ENCODE data around the gene SPRING1. TPM values are rescaled to one million over a fixed set of nuclear protein-coding genes. Genes with fewer than 3 reads are reported as not detected.

The SPRING1 gene
- total and polyA plus RNA-seq, 5 donors, result 7.5 to 16.0 (median 9.7) TPM

DNA sequence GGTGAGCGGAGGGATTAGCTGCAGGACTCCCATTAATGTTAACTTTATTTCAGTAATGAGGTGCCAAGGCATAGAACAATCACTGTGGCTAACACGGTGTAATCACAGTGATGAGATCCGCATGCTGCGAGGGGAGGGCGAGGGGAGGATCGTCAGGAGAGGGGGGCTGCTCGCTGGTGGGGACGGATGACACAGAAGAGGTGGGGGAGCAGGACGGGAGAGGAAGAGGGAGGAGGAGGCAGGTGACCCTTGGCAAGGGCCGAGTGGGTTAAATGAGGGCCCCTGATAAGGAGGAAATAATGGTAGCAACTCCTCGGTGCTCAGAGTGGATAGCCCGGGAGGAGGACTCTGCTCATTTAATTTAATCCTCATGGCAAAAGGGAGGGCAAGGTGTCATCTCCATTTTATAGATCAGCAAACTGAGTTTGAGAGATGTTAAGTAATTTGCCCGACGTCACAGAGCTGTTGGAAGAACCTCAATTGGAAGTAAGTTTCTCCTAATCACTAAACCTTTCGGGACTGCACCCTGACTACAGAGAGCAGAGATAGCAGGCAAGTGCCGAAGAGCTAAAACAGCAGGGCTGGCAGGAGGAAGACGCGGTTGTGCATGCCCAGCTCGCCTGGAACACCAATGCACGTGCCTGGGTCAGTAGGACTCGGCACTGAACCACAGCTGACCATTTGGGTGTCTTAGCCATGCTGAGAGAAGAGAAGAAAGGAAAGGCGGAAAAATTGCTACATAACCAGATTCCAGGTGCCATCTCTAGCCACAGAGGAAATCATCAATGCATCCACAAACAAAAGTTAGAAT lies 43.0 kb downstream of the SPRING1 start:
- no peaks in the 10 kb centered on the region for H3K9me3 ChIP-seq (ENCODE audit: control insufficient read depth, low read length)
- H3K4me1 ChIP-seq (ENCODE audit: control insufficient read depth, insufficient read depth, low read length), result peaks cover 3% of the 10 kb centered on the region
- no peak for DNase-seq
- H3K4me3 ChIP-seq (ENCODE audit: low read length), result no peak overlapping the region
- H3K27me3 ChIP-seq (ENCODE audit: control insufficient read depth, insufficient read depth), result no peaks in the 10 kb centered on the region
- H3K27ac ChIP-seq (ENCODE audit: low read length), result no peak overlapping the region
- peak; percentile 23 to 50 for ATAC-seq
- 45% methylated on average over 22 of the region's 22 CpGs for WGBS
- intact Hi-C loops (cut with DNase I), result no loop called here

- Histone ChIP-seq H3K27ac (ENCODE audit: low read length) (no peak overlapping the region), H3K4me3 (ENCODE audit: low read length) (peak overlapping the region; percentile 50), H3K4me1 (ENCODE audit: control insufficient read depth, insufficient read depth, low read length) (peaks cover 3% of the 10 kb centered on the region), H3K9me3 (ENCODE audit: control insufficient read depth, low read length) (no peaks in the 10 kb centered on the region), H3K27me3 (ENCODE audit: control insufficient read depth, insufficient read depth) (no peaks in the 10 kb centered on the region)
- ATAC-seq, result peak in 1 of 2 donors; percentile 34
- DNase-seq, result peak in 1 of 3 donors; percentile 64
- intact Hi-C loops (cut with DNase I), result no loop called here
- 15% methylated on average over 34 of the region's 34 CpGs for WGBS
Observed at GRCh38 chr12:116693286-116694227, 44.3 kb downstream of the SPRING1 start.

DNA sequence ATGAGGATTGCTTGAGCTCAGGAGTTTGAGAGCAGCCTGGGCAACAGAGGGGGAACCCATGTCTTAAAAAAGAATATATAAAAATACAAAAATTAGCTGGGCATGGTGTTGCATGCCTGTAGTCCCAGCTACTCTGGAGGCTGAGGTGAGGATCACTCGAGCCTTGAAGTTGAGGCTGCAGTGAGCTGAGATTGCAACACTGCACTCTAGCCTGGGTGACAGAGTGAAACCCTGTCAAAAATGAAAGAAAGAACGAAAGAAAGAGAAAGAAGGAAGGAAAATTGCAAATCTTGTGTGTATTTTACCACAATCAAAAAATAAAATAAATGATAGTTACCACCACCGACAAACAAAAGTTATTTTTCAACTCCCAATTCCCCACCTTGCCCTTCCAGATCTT lies 45.3 kb downstream of the SPRING1 start:
- H3K27ac ChIP-seq (ENCODE audit: low read length), result no peak overlapping the region
- DNase-seq, result no peak
- 82% methylated on average over 3 of the region's 3 CpGs for WGBS
- H3K4me1 ChIP-seq (ENCODE audit: control insufficient read depth, insufficient read depth, low read length), result peaks cover 3% of the 10 kb centered on the region
- intact Hi-C loops (cut with DNase I), result no loop called here
- H3K4me3 ChIP-seq (ENCODE audit: low read length), result no peak overlapping the region
- H3K9me3 ChIP-seq (ENCODE audit: control insufficient read depth, low read length), result no peaks in the 10 kb centered on the region
- no peak for ATAC-seq
- no peaks in the 10 kb centered on the region for H3K27me3 ChIP-seq (ENCODE audit: control insufficient read depth, insufficient read depth)

DNA sequence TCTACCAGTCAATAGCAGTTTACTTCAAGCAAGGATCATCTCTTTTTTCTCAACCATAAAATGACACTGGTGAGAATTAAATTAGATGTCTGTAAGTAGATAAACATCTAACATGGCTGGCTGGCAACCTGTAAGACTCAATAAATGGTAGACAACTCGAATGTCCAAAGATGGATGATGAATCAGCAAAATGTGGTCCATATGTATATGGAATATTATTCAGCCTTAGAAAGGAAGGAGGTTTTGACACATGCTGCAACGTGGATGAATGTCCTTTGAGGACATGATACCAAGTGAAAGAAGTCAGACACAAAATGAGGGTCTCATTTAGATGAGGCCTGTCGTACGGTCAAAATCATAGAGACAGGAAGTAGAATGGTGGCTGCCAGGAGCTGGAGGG lies 46.2 kb downstream of the SPRING1 start:
- H3K4me3 ChIP-seq (ENCODE audit: low read length), result no peak overlapping the region
- 85% methylated on average over 4 of the region's 4 CpGs for WGBS
- intact Hi-C loops (cut with DNase I), result no loop called here

DNA sequence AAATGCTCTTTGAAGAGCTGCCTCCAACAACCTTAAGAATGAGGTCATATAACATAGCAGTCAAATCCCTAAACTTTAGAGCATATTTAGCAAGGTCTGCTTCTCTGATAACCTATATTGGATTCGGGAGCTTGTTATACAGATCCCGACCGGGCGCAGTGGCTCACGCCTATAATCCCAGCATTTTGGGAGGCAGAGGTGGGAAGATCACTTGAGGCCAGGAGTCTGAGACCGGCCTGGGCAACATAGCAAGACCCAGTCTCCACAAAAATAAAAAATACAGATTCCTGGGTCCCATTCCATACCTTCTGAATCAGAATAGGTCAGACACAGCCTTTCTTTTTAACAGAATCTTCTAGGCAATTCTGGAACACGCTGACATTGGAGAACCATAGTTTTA lies 46.7 kb downstream of the SPRING1 start:
- H3K27ac ChIP-seq (ENCODE audit: low read length), result no peak overlapping the region
- 97% methylated on average over 7 of the region's 7 CpGs for WGBS

More for the DNA sequence above, 46.2 kb downstream of the SPRING1 start:
- H3K27me3 ChIP-seq (ENCODE audit: control insufficient read depth, insufficient read depth), result no peaks in the 10 kb centered on the region
- no peaks in the 10 kb centered on the region for H3K4me1 ChIP-seq (ENCODE audit: control insufficient read depth, insufficient read depth, low read length)
- no peak for ATAC-seq
- H3K27ac ChIP-seq (ENCODE audit: low read length), result no peak overlapping the region
- DNase-seq, result no peak
- H3K9me3 ChIP-seq (ENCODE audit: control insufficient read depth, low read length), result no peaks in the 10 kb centered on the region

GRCh38 chr12:116689979-116690744 lies 47.7 kb downstream of the SPRING1 start:
- DNase-seq (no peak), ATAC-seq (no peak)
- H3K9me3 ChIP-seq (ENCODE audit: control insufficient read depth, low read length), result no peaks in the 10 kb centered on the region
- intact Hi-C loops (cut with DNase I), result no loop called here
- WGBS, result 68% methylated on average over 8 of the region's 8 CpGs
- H3K4me1 ChIP-seq (ENCODE audit: control insufficient read depth, insufficient read depth, low read length), result no peaks in the 10 kb centered on the region
- H3K27me3 ChIP-seq (ENCODE audit: control insufficient read depth, insufficient read depth), result no peaks in the 10 kb centered on the region
- no peak overlapping the region for H3K27ac ChIP-seq (ENCODE audit: low read length)
- no peak overlapping the region for H3K4me3 ChIP-seq (ENCODE audit: low read length)

More for the DNA sequence above, 46.7 kb downstream of the SPRING1 start:
- no peaks in the 10 kb centered on the region for H3K4me1 ChIP-seq (ENCODE audit: control insufficient read depth, insufficient read depth, low read length)
- ATAC-seq (no peak), DNase-seq (no peak)
- no peak overlapping the region for H3K4me3 ChIP-seq (ENCODE audit: low read length)
- no peaks in the 10 kb centered on the region for H3K27me3 ChIP-seq (ENCODE audit: control insufficient read depth, insufficient read depth)
- H3K9me3 ChIP-seq (ENCODE audit: control insufficient read depth, low read length), result no peaks in the 10 kb centered on the region
- intact Hi-C loops (cut with DNase I), result no loop called here

- H3K27me3 ChIP-seq (ENCODE audit: control insufficient read depth, insufficient read depth), result no peaks in the 10 kb centered on the region
- H3K4me3 ChIP-seq (ENCODE audit: low read length), result no peak overlapping the region
- H3K27ac ChIP-seq (ENCODE audit: low read length), result no peak overlapping the region
- H3K4me1 ChIP-seq (ENCODE audit: control insufficient read depth, insufficient read depth, low read length), result no peaks in the 10 kb centered on the region
- ATAC-seq (no peak), DNase-seq (no peak)
- intact Hi-C loops (cut with DNase I), result no loop called here
- H3K9me3 ChIP-seq (ENCODE audit: control insufficient read depth, low read length), result no peaks in the 10 kb centered on the region
- WGBS, result 80% methylated on average over 5 of the region's 5 CpGs
Observed at GRCh38 chr12:116689521-116689920, 48.3 kb downstream of the SPRING1 start.

Other genes starting within 250 kb of the SPRING1 start
- 1 to 10 TPM; 1.9 to 2.7 (median 2.2) TPM for gene MAP1LC3B2, start 178.7 kb downstream of the SPRING1 start, total RNA-seq
- gene MAP1LC3B2, start 178.7 kb downstream of the SPRING1 start, polyA plus RNA-seq, result 2.9 TPM
- gene RNFT2, start 246 bp upstream of the SPRING1 start, total RNA-seq, result 1 to 10 TPM; 1.4 to 3.8 (median 2.5) TPM
- gene RNFT2, start 246 bp upstream of the SPRING1 start, polyA plus RNA-seq, result 0.81 TPM
- gene HRK, start 143.4 kb upstream of the SPRING1 start, total RNA-seq, result not detected
- gene HRK, start 143.4 kb upstream of the SPRING1 start, polyA plus RNA-seq, result not detected
- gene FBXW8, start 172.9 kb upstream of the SPRING1 start, total RNA-seq, result 10 to 100 TPM in 1 of 4 donors, 1 to 10 TPM in 3; 5.8 to 10.2 (median 7.6) TPM
- 3.3 TPM for gene FBXW8, start 172.9 kb upstream of the SPRING1 start, polyA plus RNA-seq

Measured in right cardiac atrium (tissue), 5 donors.